Measurements from ENCODE around the gene JMJD8. TPM values are rescaled to one million over a fixed set of nuclear protein-coding genes. Genes with fewer than 3 reads are reported as not detected.

JMJD8 gene
- total RNA-seq, 1 experiment from 2014 or later, result 90.5 TPM

DNA sequence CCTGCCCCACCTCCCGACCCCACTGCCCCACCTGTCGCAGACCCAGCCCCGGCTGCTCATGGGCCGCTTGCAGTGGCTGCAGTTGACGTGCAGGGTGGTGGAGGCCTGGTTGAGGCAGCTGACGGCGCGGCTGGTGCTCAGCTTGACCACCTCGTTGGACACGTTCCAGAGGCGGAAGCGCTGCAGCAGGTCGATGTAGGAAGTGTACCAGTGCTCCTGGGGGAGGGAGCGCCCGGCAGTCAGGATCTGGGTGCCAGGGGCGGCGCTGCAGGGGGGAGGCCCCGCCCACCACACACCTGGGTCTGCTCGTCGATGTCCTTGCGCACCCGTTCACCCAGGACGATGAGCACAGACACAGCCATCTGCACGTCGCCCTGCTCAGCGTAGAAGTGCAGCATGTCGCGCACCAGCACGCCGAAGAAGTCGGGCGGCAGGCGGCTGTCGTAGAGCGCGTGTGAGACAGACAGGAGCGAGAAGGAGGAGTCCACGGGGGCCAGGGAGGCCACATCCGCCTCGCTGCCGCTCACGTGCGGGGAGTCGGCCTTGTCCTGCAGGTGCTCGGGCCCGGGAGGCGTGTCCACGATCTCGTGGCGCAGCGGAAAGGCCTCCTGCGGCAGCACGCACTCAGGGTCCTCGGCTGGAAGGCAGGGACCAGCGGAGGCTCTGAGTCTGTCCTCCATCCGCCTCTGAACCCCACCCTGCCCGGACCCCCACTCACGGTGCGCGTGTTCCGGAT, 995 bp upstream of the JMJD8 start:
- Mint-ChIP-seq H3K27me3 (ENCODE audit: unreplicated experiment) (no peaks in the 10 kb centered on the region), H3K4me3 (ENCODE audit: low read depth, unreplicated experiment) (peak overlapping the region; percentile 94), H3K9me3 (ENCODE audit: low read depth, unreplicated experiment) (no peaks in the 10 kb centered on the region), H3K4me1 (ENCODE audit: low read depth, unreplicated experiment) (peaks cover 16% of the 10 kb centered on the region), H3K27ac (ENCODE audit: unreplicated experiment) (peak overlapping the region; percentile 89), H3K36me3 (ENCODE audit: insufficient read depth, unreplicated experiment) (peaks cover 92% of the 10 kb centered on the region)
- CTCF ChIA-PET, result interaction anchor here (1.2 to 1.4 kb wide), 2 partner anchors 20 to 22 kb away, joined by 3 read pairs; no protein-coding TSS in a partner anchor
- no peak for DNase-seq
- intact Hi-C loops (cut with micrococcal nuclease; ENCODE audit: unreplicated experiment), result no loop called here
- TF ChIP-seq CTCF (IDR thresholded peaks at IDR 0.05; ENCODE audit: unreplicated experiment), result no peak
- BruUV-seq (replicated peaks), result no TSS peak

GRCh38 chr16:683396-684070, 601 bp downstream of the JMJD8 start:
- peak; percentile 46 for DNase-seq
- intact Hi-C loops (cut with micrococcal nuclease; ENCODE audit: unreplicated experiment), result no loop called here
- Mint-ChIP-seq H3K27ac (ENCODE audit: unreplicated experiment) (peak overlapping the region; percentile 89), H3K9me3 (ENCODE audit: low read depth, unreplicated experiment) (no peaks in the 10 kb centered on the region), H3K27me3 (ENCODE audit: unreplicated experiment) (no peaks in the 10 kb centered on the region), H3K4me1 (ENCODE audit: low read depth, unreplicated experiment) (peaks cover 16% of the 10 kb centered on the region), H3K4me3 (ENCODE audit: low read depth, unreplicated experiment) (peak overlapping the region; percentile 94), H3K36me3 (ENCODE audit: insufficient read depth, unreplicated experiment) (peaks cover 93% of the 10 kb centered on the region)
- no TSS peak for BruUV-seq (replicated peaks)
- TF ChIP-seq CTCF (IDR thresholded peaks at IDR 0.05; ENCODE audit: unreplicated experiment), result no peak
- CTCF ChIA-PET, result interaction anchor here (1.4 kb wide), 1 partner anchor 18 kb away, joined by 3 read pairs; no protein-coding TSS in a partner anchor

DNA sequence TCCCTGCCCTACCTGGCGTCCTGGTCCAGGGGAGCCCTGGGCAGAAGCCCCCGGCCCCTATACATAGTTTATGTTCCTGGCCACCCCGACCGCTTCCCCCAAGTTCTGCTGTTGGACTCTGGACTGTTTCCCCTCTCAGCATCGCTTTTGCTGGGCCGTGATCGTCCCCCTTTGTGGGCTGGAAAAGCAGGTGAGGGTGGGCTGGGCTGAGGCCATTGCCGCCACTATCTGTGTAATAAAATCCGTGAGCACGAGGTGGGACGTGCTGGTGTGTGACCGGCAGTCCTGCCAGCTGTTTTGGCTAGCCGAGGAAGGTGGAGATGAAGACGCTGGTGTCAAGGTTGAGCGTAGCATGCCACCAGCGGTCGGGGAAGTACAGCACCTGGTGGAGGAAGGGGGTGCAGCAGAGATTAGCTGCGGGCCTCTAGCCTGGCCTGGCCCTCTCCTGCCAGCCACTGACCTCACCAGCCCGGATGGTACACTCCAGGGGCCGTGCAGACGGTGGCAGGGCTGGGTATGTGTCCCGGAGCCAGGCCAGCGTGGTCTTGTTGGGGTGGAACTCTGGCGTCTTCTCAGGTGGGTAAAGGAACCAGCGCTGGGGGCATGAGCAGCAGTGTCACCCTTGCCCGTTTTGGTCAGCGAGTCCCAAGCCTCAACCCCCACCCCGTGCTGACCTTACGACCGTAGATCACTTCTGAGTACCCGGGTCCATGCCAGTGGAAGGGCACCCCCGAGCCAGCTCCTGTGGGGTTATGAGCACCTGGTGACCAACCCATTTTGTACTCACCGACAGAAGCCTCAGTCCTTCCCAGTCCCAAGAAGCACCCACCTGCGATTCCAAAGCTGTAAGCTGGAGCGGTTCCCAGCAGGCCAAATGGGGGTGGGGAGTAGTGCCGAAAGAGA, 1.4 kb downstream of the JMJD8 start:
- H3K36me3 Mint-ChIP-seq (ENCODE audit: insufficient read depth, unreplicated experiment), result peaks cover 88% of the 10 kb centered on the region
- TSS peak; percentile 65 for BruUV-seq (replicated peaks)
- intact Hi-C loops (cut with micrococcal nuclease; ENCODE audit: unreplicated experiment), result no loop called here
- no peaks in the 10 kb centered on the region for H3K9me3 Mint-ChIP-seq (ENCODE audit: low read depth, unreplicated experiment)
- H3K4me3 Mint-ChIP-seq (ENCODE audit: low read depth, unreplicated experiment), result peak overlapping the region; percentile 94
- H3K27ac Mint-ChIP-seq (ENCODE audit: unreplicated experiment), result peak overlapping the region; percentile 89
- no peak for TF ChIP-seq CTCF (IDR thresholded peaks at IDR 0.05; ENCODE audit: unreplicated experiment)
- CTCF ChIA-PET, result no interaction called here
- no peak for DNase-seq
- peaks cover 16% of the 10 kb centered on the region for H3K4me1 Mint-ChIP-seq (ENCODE audit: low read depth, unreplicated experiment)
- no peaks in the 10 kb centered on the region for H3K27me3 Mint-ChIP-seq (ENCODE audit: unreplicated experiment)

- intact Hi-C loops (cut with micrococcal nuclease; ENCODE audit: unreplicated experiment), result no loop called here
- DNase-seq, result peak; percentile 53
- Mint-ChIP-seq H3K27ac (ENCODE audit: unreplicated experiment) (peak overlapping the region; percentile 89), H3K9me3 (ENCODE audit: low read depth, unreplicated experiment) (no peaks in the 10 kb centered on the region), H3K4me3 (ENCODE audit: low read depth, unreplicated experiment) (peak overlapping the region; percentile 94), H3K36me3 (ENCODE audit: insufficient read depth, unreplicated experiment) (peaks cover 89% of the 10 kb centered on the region), H3K27me3 (ENCODE audit: unreplicated experiment) (no peaks in the 10 kb centered on the region), H3K4me1 (ENCODE audit: low read depth, unreplicated experiment) (peaks cover 18% of the 10 kb centered on the region)
- TF ChIP-seq CTCF (IDR thresholded peaks at IDR 0.05; ENCODE audit: unreplicated experiment), result no peak
- CTCF ChIA-PET, result interaction anchor here (1.2 kb wide), 1 partner anchor 8 kb away, joined by 3 read pairs; the partner anchor contains the start of gene WDR24
- BruUV-seq (replicated peaks), result TSS peak; percentile 75
These were observed 2.2 kb downstream of the JMJD8 start for GRCh38 chr16:681746-682427.

Data from Calu3 (cell line).